Measurements from ENCODE around the gene ZNF189. TPM values are rescaled to one million over a fixed set of nuclear protein-coding genes. Genes with fewer than 3 reads are reported as not detected.

Gene ZNF189
- total RNA-seq, 4 donors from 2014 or later: 18.8 to 61.9 (median 34.0) TPM

DNA sequence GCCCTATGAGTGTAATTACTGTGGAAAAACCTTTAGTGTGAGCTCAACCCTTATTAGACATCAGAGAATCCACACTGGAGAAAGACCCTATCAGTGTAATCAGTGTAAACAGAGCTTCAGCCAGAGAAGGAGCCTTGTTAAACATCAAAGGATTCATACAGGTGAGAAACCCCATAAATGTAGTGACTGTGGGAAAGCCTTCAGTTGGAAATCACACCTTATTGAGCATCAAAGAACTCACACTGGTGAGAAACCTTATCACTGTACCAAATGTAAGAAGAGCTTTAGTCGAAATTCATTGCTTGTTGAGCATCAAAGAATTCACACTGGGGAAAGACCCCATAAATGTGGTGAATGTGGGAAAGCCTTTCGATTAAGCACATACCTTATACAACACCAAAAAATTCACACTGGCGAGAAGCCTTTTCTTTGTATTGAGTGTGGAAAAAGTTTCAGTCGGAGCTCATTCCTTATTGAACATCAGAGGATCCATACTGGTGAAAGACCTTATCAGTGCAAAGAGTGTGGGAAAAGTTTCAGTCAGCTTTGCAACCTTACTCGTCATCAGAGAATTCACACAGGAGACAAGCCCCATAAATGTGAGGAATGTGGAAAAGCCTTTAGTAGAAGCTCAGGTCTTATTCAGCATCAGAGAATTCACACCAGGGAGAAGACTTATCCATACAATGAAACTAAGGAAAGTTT is 9.9 kb downstream of the ZNF189 start:
- H3K36me3 ChIP-seq: no peaks in the 10 kb centered on the region
- intact Hi-C loops (cut with DNase I; ENCODE audit: low total_unique reads): no loop called here
- DNase-seq: no peak
- TF ChIP-seq, protein P1, sequence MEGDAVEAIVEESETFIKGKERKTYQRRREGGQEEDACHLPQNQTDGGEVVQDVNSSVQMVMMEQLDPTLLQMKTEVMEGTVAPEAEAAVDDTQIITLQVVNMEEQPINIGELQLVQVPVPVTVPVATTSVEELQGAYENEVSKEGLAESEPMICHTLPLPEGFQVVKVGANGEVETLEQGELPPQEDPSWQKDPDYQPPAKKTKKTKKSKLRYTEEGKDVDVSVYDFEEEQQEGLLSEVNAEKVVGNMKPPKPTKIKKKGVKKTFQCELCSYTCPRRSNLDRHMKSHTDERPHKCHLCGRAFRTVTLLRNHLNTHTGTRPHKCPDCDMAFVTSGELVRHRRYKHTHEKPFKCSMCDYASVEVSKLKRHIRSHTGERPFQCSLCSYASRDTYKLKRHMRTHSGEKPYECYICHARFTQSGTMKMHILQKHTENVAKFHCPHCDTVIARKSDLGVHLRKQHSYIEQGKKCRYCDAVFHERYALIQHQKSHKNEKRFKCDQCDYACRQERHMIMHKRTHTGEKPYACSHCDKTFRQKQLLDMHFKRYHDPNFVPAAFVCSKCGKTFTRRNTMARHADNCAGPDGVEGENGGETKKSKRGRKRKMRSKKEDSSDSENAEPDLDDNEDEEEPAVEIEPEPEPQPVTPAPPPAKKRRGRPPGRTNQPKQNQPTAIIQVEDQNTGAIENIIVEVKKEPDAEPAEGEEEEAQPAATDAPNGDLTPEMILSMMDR (IDR thresholded peaks at IDR 0.05): no peak
- no peak for TF ChIP-seq POLR2A (IDR thresholded peaks at IDR 0.05)
- H3K4me1 ChIP-seq: no peaks in the 10 kb centered on the region
- no peak overlapping the region for H3K27ac ChIP-seq
- no peaks in the 10 kb centered on the region for H3K27me3 ChIP-seq
- H3K9me3 ChIP-seq: peaks cover 12 to 95% of the 10 kb centered on the region in 2 donors
- H3K4me3 ChIP-seq: no peak overlapping the region

DNA sequence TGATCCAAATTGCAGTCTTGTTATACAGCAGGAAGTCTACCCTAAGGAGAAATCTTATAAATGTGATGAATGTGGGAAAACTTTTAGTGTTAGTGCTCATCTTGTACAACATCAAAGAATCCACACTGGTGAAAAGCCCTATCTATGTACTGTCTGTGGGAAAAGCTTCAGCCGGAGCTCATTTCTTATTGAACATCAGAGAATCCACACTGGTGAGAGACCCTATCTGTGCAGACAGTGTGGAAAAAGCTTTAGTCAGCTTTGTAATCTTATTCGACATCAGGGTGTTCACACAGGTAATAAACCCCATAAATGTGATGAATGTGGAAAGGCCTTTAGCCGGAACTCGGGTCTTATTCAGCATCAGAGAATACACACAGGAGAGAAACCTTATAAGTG is 10.4 kb downstream of the ZNF189 start:
- intact Hi-C loops (cut with DNase I; ENCODE audit: low total_unique reads): no loop called here
- Histone ChIP-seq H3K4me3 (no peak overlapping the region), H3K36me3 (no peaks in the 10 kb centered on the region), H3K9me3 (peaks cover 12 to 91% of the 10 kb centered on the region in 2 donors), H3K27ac (no peak overlapping the region), H3K27me3 (no peaks in the 10 kb centered on the region), H3K4me1 (no peaks in the 10 kb centered on the region)
- TF ChIP-seq, protein P1 (IDR thresholded peaks at IDR 0.05): no peak
- no peak for TF ChIP-seq POLR2A (IDR thresholded peaks at IDR 0.05)
- DNase-seq: no peak

DNA sequence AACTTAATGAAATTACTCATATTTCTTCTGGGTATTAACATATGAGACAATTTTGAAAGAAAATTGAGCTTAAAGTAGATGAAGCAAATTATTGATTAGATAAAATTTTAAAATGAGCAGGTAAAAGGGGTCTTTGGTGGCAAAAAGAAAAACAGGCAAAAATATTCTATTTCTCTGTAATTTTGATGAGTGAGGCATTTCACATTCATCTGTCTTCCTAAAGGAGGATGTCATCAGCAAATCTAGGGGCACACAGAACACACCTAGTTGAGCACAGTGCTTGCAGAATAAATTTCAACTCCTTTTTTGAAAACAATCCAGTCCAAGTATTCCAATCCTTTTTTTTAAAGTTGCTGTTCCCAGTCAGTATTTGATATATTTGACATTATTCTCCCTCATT is 16.2 kb downstream of the ZNF189 start:
- intact Hi-C loops (cut with DNase I; ENCODE audit: low total_unique reads): no loop called here
- no peaks in the 10 kb centered on the region for H3K36me3 ChIP-seq
- H3K4me1 ChIP-seq: no peaks in the 10 kb centered on the region
- H3K27me3 ChIP-seq: no peaks in the 10 kb centered on the region
- TF ChIP-seq, protein P1 (IDR thresholded peaks at IDR 0.05): no peak
- TF ChIP-seq POLR2A (IDR thresholded peaks at IDR 0.05): no peak
- no peak overlapping the region for H3K27ac ChIP-seq
- no peak for DNase-seq
- H3K9me3 ChIP-seq: peaks cover 7 to 51% of the 10 kb centered on the region in 2 donors
- H3K4me3 ChIP-seq: no peak overlapping the region

DNA sequence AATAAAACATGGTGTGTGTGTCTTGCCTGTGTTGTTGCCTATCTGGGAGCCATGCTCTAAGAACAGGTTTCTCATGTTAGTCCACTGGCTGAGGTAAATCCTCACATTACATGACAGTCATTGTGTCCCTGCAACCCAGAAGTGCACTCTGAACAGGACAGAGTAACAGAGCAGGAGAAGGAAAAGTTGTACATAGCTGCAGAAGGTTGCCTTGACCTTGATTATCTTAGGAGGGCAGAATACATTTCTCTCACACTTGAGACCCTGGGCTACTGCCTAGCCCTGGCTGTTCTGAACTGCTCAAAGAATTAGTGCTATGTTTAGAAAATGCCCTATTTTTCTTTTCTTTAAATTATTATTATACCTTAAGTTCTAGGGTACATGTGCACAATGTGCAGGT is 16.9 kb downstream of the ZNF189 start:
- no peak overlapping the region for H3K4me3 ChIP-seq
- no peaks in the 10 kb centered on the region for H3K36me3 ChIP-seq
- no peak overlapping the region for H3K27ac ChIP-seq
- H3K27me3 ChIP-seq: no peaks in the 10 kb centered on the region
- DNase-seq: no peak
- no peaks in the 10 kb centered on the region for H3K4me1 ChIP-seq
- H3K9me3 ChIP-seq: peaks cover 7 to 44% of the 10 kb centered on the region in 2 donors
- intact Hi-C loops (cut with DNase I; ENCODE audit: low total_unique reads): no loop called here
- TF ChIP-seq, protein P1 (IDR thresholded peaks at IDR 0.05): no peak
- TF ChIP-seq POLR2A (IDR thresholded peaks at IDR 0.05): no peak

DNA sequence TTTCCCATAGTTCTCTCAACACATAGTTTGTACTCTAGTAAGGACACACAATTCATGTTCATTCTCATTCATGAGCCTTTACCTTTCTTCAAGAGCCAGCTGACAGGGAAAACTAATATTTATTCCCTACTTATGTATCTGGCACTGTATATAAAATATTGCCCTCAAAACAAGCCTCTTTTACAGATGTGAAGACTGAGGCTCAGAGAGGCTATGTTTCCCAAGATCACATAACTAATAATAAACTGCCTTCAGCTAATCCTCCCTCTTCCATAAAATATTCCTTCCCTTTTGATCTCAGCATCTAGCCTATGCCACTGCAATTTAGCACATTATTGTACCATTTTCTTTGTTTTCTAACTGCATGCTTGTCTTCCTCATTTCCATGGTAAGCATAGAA is 18.7 kb downstream of the ZNF189 start:
- H3K9me3 ChIP-seq: peaks cover 7 to 28% of the 10 kb centered on the region in 2 donors
- intact Hi-C loops (cut with DNase I; ENCODE audit: low total_unique reads): no loop called here
- TF ChIP-seq, protein P1 (IDR thresholded peaks at IDR 0.05): no peak
- TF ChIP-seq POLR2A (IDR thresholded peaks at IDR 0.05): no peak

More for the DNA sequence above, 18.7 kb downstream of the ZNF189 start:
- Histone ChIP-seq H3K27ac (no peak overlapping the region), H3K4me3 (no peak overlapping the region), H3K36me3 (no peaks in the 10 kb centered on the region), H3K27me3 (no peaks in the 10 kb centered on the region), H3K4me1 (no peaks in the 10 kb centered on the region)
- DNase-seq: no peak

Measured in uterus (tissue), 4 donors.